ENCODE data around the gene SPPL3.

The SPPL3 gene

DNA sequence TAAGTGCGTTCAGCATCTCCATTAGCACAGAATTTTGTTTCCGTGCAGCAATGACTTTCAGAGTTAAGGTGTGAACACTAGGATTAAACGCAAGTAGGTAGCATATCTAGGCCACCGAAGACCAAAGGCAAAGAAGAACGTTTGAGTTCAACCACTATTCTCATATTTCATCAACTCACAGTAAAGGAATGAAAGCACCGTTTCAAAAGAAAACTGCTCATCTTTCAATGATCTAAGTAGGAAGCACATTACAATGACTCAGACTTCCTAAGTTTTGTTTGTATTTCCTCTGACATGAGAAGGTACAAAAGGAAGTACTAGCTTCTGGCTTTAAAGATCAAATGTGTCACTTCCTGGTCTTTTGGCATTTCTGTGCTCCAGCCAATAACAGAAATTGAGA lies 121.0 kb downstream of the SPPL3 start:
- H4K20me1 ChIP-seq (ENCODE audit: control insufficient read depth, insufficient read depth, low read depth, low read length): no peaks in the 10 kb centered on the region
- H3K4me1 ChIP-seq (ENCODE audit: control insufficient read depth, low read length): no peaks in the 10 kb centered on the region
- no peaks in the 10 kb centered on the region for H3K27me3 ChIP-seq (ENCODE audit: control insufficient read depth, low read length)
- H3F3A ChIP-seq (ENCODE audit: control insufficient read depth, insufficient read depth): no peaks in the 10 kb centered on the region
- peaks cover 24% of the 10 kb centered on the region for H3K36me3 ChIP-seq (ENCODE audit: control insufficient read depth, low read length)
- no peaks in the 10 kb centered on the region for H3K9me3 ChIP-seq (ENCODE audit: control insufficient read depth, insufficient read depth, low read length)
- TF ChIP-seq EZH2phosphoT487 (IDR thresholded peaks at IDR 0.05; ENCODE audit: borderline replicate concordance, low read length): no peak
- TF ChIP-seq, protein P1, sequence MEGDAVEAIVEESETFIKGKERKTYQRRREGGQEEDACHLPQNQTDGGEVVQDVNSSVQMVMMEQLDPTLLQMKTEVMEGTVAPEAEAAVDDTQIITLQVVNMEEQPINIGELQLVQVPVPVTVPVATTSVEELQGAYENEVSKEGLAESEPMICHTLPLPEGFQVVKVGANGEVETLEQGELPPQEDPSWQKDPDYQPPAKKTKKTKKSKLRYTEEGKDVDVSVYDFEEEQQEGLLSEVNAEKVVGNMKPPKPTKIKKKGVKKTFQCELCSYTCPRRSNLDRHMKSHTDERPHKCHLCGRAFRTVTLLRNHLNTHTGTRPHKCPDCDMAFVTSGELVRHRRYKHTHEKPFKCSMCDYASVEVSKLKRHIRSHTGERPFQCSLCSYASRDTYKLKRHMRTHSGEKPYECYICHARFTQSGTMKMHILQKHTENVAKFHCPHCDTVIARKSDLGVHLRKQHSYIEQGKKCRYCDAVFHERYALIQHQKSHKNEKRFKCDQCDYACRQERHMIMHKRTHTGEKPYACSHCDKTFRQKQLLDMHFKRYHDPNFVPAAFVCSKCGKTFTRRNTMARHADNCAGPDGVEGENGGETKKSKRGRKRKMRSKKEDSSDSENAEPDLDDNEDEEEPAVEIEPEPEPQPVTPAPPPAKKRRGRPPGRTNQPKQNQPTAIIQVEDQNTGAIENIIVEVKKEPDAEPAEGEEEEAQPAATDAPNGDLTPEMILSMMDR (IDR thresholded peaks at IDR 0.05; ENCODE audit: low read depth, low read length, poor library complexity, severe bottlenecking): no peak
- H3K9me2 ChIP-seq (replicated peaks; ENCODE audit: control insufficient read depth, low read length): no peaks in the 10 kb centered on the region
- H3K27ac ChIP-seq (ENCODE audit: low read depth, low read length): no peak overlapping the region
- H3K4me3 ChIP-seq (ENCODE audit: low read length): no peak overlapping the region
- H3K4me2 ChIP-seq (ENCODE audit: low read length): no peak overlapping the region
- no peaks in the 10 kb centered on the region for H3K79me2 ChIP-seq (ENCODE audit: control insufficient read depth, low read length)

- H3K27ac ChIP-seq (ENCODE audit: low read depth, low read length): no peak overlapping the region
- no peaks in the 10 kb centered on the region for H3F3A ChIP-seq (ENCODE audit: control insufficient read depth, insufficient read depth)
- no peaks in the 10 kb centered on the region for H3K79me2 ChIP-seq (ENCODE audit: control insufficient read depth, low read length)
- no peaks in the 10 kb centered on the region for H3K27me3 ChIP-seq (ENCODE audit: control insufficient read depth, low read length)
- no peaks in the 10 kb centered on the region for H3K9me2 ChIP-seq (replicated peaks; ENCODE audit: control insufficient read depth, low read length)
- H4K20me1 ChIP-seq (ENCODE audit: control insufficient read depth, insufficient read depth, low read depth, low read length): no peaks in the 10 kb centered on the region
- H3K36me3 ChIP-seq (ENCODE audit: control insufficient read depth, low read length): 0 out of 2 replicates have a peak, but pooled peaks cover 7% of the 10 kb centered on the region
- H3K4me3 ChIP-seq (ENCODE audit: low read length): no peak overlapping the region
- peaks cover 20% of the 10 kb centered on the region for H3K4me1 ChIP-seq (ENCODE audit: control insufficient read depth, low read length)
- TF ChIP-seq, protein P1 (IDR thresholded peaks at IDR 0.05; ENCODE audit: low read depth, low read length, poor library complexity, severe bottlenecking): no peak
- TF ChIP-seq EZH2phosphoT487 (IDR thresholded peaks at IDR 0.05; ENCODE audit: borderline replicate concordance, low read length): no peak
- H3K9me3 ChIP-seq (ENCODE audit: control insufficient read depth, insufficient read depth, low read length): no peaks in the 10 kb centered on the region
- H3K4me2 ChIP-seq (ENCODE audit: low read length): no peak overlapping the region
Observed at GRCh38 chr12:120775862-120776552, 128.2 kb downstream of the SPPL3 start.

DNA sequence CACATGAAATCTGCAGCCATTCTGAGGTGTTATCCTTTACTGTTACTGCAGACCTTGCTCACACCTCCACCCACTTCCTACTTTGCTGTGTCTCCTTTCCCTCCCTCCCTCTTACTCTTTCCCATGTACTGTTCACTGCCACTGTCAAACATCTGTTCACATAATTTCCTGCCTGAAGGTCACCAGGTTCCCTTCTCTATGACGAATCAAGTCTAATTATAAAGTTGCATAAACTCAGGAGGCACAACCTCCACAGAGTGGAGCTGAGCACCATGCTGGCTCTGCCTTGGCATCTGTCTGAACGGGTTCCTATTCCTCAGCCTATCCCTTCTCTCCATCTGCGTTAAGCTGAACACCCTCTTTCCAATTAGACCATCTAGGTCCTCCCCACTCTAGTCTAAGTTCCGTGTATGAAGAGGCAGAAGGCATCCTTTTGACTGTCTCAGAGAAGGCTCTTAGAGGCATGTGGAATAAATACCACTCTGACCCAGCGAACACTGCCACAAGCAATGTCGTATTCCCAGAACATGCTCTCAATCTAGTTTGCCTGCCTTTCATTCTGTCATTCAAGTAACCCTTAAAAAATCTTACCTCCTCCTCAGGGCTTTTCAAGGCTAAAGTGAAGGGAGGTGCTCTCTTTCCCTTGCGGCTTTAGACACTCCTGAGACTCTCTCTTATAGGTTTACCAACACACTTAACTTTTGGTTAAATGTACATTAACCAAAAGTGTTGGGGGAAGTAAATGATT lies 129.8 kb downstream of the SPPL3 start:
- 0 out of 2 replicates have a peak, but pooled peaks cover 6% of the 10 kb centered on the region for H3K36me3 ChIP-seq (ENCODE audit: control insufficient read depth, low read length)

More for the DNA sequence above, 129.8 kb downstream of the SPPL3 start:
- Histone ChIP-seq H3K27me3 (ENCODE audit: control insufficient read depth, low read length) (no peaks in the 10 kb centered on the region), H3K27ac (ENCODE audit: low read depth, low read length) (no peak overlapping the region), H3K4me1 (ENCODE audit: control insufficient read depth, low read length) (peaks cover 37% of the 10 kb centered on the region), H3K4me2 (ENCODE audit: low read length) (peak overlapping the region; percentile 12; the same call in 1 of the 2 replicates), H3K79me2 (ENCODE audit: control insufficient read depth, low read length) (no peaks in the 10 kb centered on the region), H3K4me3 (ENCODE audit: low read length) (no peak overlapping the region), H3K9me3 (ENCODE audit: control insufficient read depth, insufficient read depth, low read length) (no peaks in the 10 kb centered on the region), H4K20me1 (ENCODE audit: control insufficient read depth, insufficient read depth, low read depth, low read length) (no peaks in the 10 kb centered on the region), H3F3A (ENCODE audit: control insufficient read depth, insufficient read depth) (no peaks in the 10 kb centered on the region), H3K9me2 (replicated peaks; ENCODE audit: control insufficient read depth, low read length) (no peaks in the 10 kb centered on the region)
- TF ChIP-seq EZH2phosphoT487 (IDR thresholded peaks at IDR 0.05; ENCODE audit: borderline replicate concordance, low read length): no peak
- TF ChIP-seq, protein P1 (IDR thresholded peaks at IDR 0.05; ENCODE audit: low read depth, low read length, poor library complexity, severe bottlenecking): no peak
